ENCODE data around the gene ZNF200.
"Not testable (repeated sequence)": the region's sequence is repeated elsewhere in the genome, so short reads cannot be mapped to it uniquely, and the experiment has no call there.

Gene ZNF200

GRCh38 chr16:3197694-3198333 lies 37.1 kb downstream of the ZNF200 start:
- DNase-seq, result not testable (repeated sequence)

DNA sequence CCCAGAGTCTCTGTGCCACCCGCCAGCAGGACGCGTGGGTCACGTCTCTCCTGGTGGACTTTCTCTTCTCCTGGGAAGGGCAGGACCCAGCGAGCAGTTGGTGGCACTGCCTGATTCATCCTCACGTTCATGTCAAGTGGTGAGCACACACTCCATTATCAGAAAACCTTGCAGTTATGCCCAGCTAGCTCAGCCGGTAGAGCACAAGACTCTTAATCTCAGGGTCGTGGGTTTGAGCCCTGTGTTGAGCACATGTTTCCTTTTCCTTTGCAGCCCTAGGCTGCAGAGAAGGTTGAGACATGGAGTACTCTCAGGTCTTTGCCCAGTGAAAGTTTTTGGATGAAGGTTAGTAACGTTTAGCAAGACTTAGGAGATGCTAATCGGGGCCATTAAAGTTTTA lies 39.0 kb downstream of the ZNF200 start:
- DNase-seq, result no peak

- DNase-seq, result no peak
Measured at GRCh38 chr16:3194792-3195191, 40.2 kb downstream of the ZNF200 start.

GRCh38 chr16:3193221-3194212 lies 41.4 kb downstream of the ZNF200 start:
- DNase-seq, result no peak

DNA sequence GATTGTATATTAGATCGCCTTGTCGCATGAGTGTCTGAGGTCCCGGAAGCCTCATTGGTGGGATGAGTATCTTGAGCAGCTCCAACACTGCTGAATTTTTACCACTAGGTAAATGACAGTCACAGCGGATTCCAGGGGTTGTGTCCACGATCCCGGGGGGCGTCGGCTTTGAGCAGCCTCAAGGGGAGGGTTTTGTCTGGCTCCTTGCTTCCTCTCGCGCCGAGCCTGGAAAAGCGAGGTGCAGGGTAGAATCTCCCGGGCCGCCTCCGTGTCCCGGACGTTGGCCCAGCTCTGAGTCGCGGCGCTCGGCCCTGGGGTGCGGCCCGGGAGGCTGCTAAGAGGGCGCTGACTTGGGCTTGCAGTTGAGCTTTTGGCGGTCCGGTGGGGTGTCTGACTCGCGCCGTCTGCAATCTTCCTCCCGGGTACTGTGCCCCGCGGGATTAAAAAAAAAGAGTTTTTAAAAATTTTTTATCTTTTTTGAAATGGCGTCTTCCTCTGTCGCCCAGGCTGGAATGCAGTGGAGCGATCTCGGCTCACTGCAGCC lies 42.4 kb downstream of the ZNF200 start:
- no peak for DNase-seq

- DNase-seq, result no peak
Measured at GRCh38 chr16:3190949-3191353, 44.0 kb downstream of the ZNF200 start.

GRCh38 chr16:3189869-3190268 lies 45.1 kb downstream of the ZNF200 start:
- DNase-seq, result no peak

- peak; percentile 68 for DNase-seq
Measured at GRCh38 chr16:3188925-3189825, 45.8 kb downstream of the ZNF200 start.

- no peak for DNase-seq
Measured at GRCh38 chr16:3188675-3188924, 46.4 kb downstream of the ZNF200 start.

GRCh38 chr16:3187798-3188674 lies 46.9 kb downstream of the ZNF200 start, which contains the start of gene OR1F1:
TSS of gene OR1F1 (plus strand) at chr16:3188204.
- DNase-seq, result peak; percentile 76

DNA sequence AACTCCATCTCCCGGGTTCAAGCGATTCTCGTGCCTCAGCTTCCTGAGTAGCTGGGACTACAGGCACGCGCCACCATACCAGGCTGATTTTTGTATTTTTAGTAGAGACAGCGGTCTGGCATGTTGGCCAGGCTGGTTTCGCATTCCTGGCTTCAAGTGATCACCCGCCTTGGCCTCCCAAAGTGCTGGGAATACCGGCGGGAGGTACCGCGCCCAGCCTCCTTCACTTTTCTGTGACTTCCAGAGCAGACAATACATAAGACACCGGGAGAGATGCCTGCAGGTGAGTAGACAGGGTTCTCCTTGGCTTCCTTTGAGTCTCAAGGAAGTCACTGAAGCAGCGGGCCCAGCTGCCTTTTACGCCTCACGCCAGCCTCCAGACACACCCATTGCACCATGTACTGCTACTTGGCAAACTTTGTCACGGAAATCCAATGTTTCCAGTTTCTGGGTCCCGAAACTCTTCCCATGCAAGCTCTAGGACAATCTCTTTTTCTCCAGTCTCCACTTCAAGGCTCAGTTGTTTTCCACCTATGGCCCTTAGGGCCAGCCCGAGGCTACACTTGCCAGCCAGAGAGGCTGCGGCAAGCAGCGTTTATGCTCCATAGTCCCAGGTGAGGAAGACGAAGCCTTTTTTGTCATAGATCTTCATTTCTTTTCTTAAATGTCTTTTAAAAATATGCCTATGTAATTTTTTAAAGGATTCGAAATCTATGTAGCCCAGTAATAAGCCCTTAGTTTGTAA lies 47.8 kb downstream of the ZNF200 start:
- no peak for DNase-seq

DNA sequence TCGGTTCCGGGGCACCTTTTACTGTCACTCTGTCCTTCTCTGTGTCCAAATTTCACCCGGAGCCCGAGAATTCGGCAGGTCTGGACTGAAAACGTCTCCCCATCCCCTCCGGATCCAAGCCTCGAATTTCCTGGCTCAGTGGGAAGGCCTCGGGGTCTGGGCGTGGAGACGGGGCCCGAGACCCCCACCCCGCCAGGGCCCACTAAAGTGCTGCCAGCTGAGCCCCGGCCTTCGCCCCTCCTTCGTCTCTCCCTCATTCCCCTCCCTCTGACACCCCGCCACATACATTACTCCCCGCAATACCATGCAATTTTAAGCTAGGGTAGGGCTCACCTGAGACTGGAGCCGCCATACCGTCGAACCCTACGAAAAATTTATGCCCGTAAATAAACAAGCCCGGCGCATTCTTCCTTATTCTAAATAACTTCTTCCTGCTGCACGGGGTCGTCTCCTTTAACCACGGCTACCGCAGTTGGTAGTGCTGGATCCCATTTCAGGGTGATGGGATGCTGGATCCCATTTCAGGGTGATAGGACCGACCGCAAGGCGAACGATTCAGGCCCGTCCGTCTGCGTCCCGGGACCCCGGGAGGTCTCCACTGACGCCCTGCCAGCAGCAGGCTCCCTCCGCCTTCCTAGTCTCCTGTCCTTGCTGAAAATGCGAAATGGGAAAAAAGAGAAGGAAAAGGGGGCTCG lies 51.4 kb downstream of the ZNF200 start:
- no peak for DNase-seq

- peak; percentile 54 for DNase-seq
Measured at GRCh38 chr16:3182608-3183444, 52.1 kb downstream of the ZNF200 start.

GRCh38 chr16:3182293-3182607 lies 52.7 kb downstream of the ZNF200 start:
- not testable (repeated sequence) for DNase-seq

DNA sequence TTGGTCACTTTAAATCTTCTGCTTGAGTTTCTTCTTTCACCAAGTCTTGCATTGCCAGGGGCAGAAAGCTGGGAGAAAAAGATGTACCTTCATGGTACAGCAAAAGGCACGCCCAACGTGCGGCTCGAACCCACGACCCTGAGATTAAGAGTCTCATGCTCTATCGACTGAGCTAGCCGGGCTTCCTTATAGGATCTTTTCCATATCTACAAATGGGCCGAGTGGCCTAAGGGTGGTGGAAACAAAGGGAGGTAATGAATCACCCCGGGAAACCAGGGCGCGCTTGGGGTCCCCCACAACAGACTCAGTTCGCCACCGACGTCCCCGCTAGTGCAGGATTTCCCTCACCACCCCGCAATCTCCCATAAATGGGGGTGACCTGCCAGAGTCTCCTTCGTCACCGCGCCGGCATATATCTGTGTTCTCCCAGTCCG lies 54.5 kb downstream of the ZNF200 start:
- peak; percentile 14 for DNase-seq

- no peak for DNase-seq
Measured at GRCh38 chr16:3179651-3180050, 55.3 kb downstream of the ZNF200 start.

- DNase-seq, result peak; percentile 60
Measured at GRCh38 chr16:3175157-3176093, 59.5 kb downstream of the ZNF200 start.

DNA sequence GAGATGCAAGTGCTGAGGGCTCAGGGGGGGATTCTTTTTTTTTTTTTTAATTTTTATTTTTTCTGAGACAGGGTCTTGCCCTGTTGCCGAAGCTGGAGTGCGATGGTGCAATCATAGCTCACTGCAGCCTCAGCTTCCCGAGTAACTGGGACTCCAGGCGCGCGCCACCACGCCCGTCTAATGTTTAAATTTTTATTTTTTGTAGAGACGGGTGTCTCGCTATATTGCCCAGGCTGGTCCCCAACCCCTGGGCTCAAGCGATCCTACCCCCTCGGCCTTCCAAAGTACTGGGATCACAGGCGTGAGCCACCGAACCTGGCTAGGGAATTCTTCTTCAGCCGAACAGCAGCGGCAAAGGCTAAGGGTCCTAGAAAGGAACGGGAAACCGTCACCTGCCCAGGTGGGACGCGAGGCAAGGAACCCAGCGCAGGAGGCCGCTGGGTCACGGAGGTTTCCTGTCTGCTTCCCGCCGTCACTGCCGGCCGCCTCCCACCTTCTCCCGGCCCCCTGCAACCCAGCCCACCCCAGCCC lies 60.3 kb downstream of the ZNF200 start:
- DNase-seq, result no peak
